Thyroid gland (tissue), 4 donors: ENCODE results near the gene ZBTB7C.

Experiments used
- CTCF ChIP-seq, 6 experiments: fragments of 200-600 bp in 3 of 6; fragments of 450-650 bp in 3 of 6; sonication (generic) in 3 of 6; IDR thresholded peaks; one replicate each; pipeline ENCODE4 v1.5.1; 2016 to 2019; ENCODE audit warnings: antibody characterized with exemption in 6 of 6, mild to moderate bottlenecking in 2 of 6, inconsistent platforms in 1 of 6, moderate library complexity in 1 of 6
- POLR2A ChIP-seq, 2 donors: fragments of 450-650 bp; IDR thresholded peaks; one replicate each; pipeline ENCODE4 v1.6.1; 2017; ENCODE audit warnings: antibody characterized with exemption in 2 of 2, mild to moderate bottlenecking in 2 of 2, moderate library complexity in 1 of 2

DNA sequence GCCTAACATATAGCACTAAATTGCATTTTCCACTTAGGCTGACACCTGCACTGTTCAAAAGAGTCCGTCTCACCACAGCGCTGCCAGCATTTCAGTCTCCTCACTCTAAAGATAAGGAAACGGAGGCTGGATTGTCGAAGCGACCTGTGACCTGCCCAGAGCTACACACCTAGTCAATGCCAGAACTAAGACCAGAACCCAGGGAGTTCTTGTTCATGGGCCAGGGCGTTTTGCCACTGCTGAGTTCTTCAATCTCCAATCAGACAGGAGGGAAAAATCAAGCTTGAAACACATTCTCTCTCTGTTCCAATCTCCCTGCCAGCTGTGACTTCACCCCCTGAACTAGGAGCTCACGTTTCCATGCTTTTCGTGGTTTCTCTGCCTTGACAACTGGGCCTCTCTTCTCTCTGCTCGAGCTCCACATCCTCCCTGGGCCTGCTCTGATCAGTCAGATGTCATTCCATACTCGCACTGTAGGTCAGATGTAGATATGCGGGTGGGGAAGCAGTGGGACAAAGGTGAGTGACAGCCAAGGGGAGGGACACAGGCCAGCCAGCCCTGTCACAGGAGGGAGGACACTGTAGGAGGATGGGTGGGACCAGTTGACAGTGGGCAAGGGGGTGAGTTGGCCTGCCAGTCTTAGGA, 257.6 kb downstream of the ZBTB7C start:
- no peak for TF ChIP-seq POLR2A (IDR thresholded peaks at IDR 0.05)
- TF ChIP-seq CTCF (IDR thresholded peaks at IDR 0.05), result no peak
